ENCODE measurements around the gene CCDC63.
A peak's percentile ranks its signal among the peaks of the same experiment; 100 is the strongest.

CCDC63 gene

GRCh38 chr12:110846615-110847566 lies at the start of gene CCDC63:
TSS of gene CCDC63 (plus strand) at chr12:110846987. CDS start at chr12:110852955, 5,968 bp downstream.
- DNase-seq (ENCODE audit: low read depth) = no peak

- DNase-seq (ENCODE audit: low read depth) = no peak
Measured at GRCh38 chr12:110798461-110798860, 48.3 kb upstream of the CCDC63 start.

GRCh38 chr12:110802489-110802888 lies 44.3 kb upstream of the CCDC63 start:
- no peak for DNase-seq (ENCODE audit: low read depth)

GRCh38 chr12:110804406-110804805 lies 42.4 kb upstream of the CCDC63 start:
- no peak for DNase-seq (ENCODE audit: low read depth)

- DNase-seq (ENCODE audit: low read depth) = no peak
Measured at GRCh38 chr12:110807640-110808039, 39.1 kb upstream of the CCDC63 start.

- no peak for DNase-seq (ENCODE audit: low read depth)
Measured at GRCh38 chr12:110809149-110809548, 37.6 kb upstream of the CCDC63 start.

GRCh38 chr12:110811972-110812371 lies 34.8 kb upstream of the CCDC63 start:
- no peak for DNase-seq (ENCODE audit: low read depth)

- no peak for DNase-seq (ENCODE audit: low read depth)
Measured at GRCh38 chr12:110813285-110813684, 33.5 kb upstream of the CCDC63 start.

GRCh38 chr12:110813756-110814155 lies 33.0 kb upstream of the CCDC63 start:
- DNase-seq (ENCODE audit: low read depth) = no peak

- no peak for DNase-seq (ENCODE audit: low read depth)
Measured at GRCh38 chr12:110816248-110816647, 30.5 kb upstream of the CCDC63 start.

GRCh38 chr12:110816779-110817178 lies 30.0 kb upstream of the CCDC63 start:
- no peak for DNase-seq (ENCODE audit: low read depth)

- DNase-seq (ENCODE audit: low read depth) = no peak
Measured at GRCh38 chr12:110818511-110818910, 28.3 kb upstream of the CCDC63 start.

- no peak for DNase-seq (ENCODE audit: low read depth)
Measured at GRCh38 chr12:110819150-110819549, 27.6 kb upstream of the CCDC63 start.

GRCh38 chr12:110819646-110820045 lies 27.1 kb upstream of the CCDC63 start:
- no peak for DNase-seq (ENCODE audit: low read depth)

GRCh38 chr12:110821917-110822316 lies 24.9 kb upstream of the CCDC63 start:
- no peak for DNase-seq (ENCODE audit: low read depth)

- no peak for DNase-seq (ENCODE audit: low read depth)
Measured at GRCh38 chr12:110822821-110823415, 23.9 kb upstream of the CCDC63 start.

- DNase-seq (ENCODE audit: low read depth) = no peak
Measured at GRCh38 chr12:110824342-110824741, 22.4 kb upstream of the CCDC63 start.

- DNase-seq (ENCODE audit: low read depth) = no peak
Measured at GRCh38 chr12:110825530-110825929, 21.3 kb upstream of the CCDC63 start.

GRCh38 chr12:110826592-110827200 lies 20.1 kb upstream of the CCDC63 start:
- DNase-seq (ENCODE audit: low read depth) = peak; percentile 75

- no peak for DNase-seq (ENCODE audit: low read depth)
Measured at GRCh38 chr12:110829308-110829707, 17.5 kb upstream of the CCDC63 start.

- DNase-seq (ENCODE audit: low read depth) = no peak
Measured at GRCh38 chr12:110836291-110836690, 10.5 kb upstream of the CCDC63 start.

- no peak for DNase-seq (ENCODE audit: low read depth)
Measured at GRCh38 chr12:110841007-110841406, 5.8 kb upstream of the CCDC63 start.

GRCh38 chr12:110844131-110844530 lies 2.7 kb upstream of the CCDC63 start:
- no peak for DNase-seq (ENCODE audit: low read depth)
